ENCODE results near the gene FMNL2.

The FMNL2 gene

DNA sequence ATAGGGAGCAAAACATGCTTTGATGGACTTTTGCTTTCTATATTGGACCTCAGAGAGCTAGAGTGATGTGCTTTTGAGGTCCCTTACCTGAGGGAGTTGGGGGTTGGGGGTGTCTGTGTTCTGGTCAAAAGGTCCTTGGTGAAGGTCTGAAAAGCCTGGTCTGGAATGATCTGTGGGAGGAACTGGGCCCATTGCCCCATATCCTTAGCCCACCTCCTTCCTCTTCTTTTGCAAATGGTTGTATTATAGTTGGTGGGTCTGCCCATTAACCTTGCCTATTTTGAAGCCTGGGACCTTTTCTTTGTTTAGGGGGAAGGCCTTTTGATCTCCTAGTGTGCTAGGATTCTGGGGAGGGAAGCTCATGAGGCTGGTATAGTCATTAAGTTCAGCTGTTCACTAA, 88.7 kb downstream of the FMNL2 start:
- in situ Hi-C loops (cut with HindIII; ENCODE audit: low sequenced_read_pairs): no loop called here
- DNase-seq (ENCODE audit: low read depth, low spot score): no peak
- no peak overlapping the region for H3K4me3 ChIP-seq (ENCODE audit: low read depth, low read length)
- TF ChIP-seq, protein P1, sequence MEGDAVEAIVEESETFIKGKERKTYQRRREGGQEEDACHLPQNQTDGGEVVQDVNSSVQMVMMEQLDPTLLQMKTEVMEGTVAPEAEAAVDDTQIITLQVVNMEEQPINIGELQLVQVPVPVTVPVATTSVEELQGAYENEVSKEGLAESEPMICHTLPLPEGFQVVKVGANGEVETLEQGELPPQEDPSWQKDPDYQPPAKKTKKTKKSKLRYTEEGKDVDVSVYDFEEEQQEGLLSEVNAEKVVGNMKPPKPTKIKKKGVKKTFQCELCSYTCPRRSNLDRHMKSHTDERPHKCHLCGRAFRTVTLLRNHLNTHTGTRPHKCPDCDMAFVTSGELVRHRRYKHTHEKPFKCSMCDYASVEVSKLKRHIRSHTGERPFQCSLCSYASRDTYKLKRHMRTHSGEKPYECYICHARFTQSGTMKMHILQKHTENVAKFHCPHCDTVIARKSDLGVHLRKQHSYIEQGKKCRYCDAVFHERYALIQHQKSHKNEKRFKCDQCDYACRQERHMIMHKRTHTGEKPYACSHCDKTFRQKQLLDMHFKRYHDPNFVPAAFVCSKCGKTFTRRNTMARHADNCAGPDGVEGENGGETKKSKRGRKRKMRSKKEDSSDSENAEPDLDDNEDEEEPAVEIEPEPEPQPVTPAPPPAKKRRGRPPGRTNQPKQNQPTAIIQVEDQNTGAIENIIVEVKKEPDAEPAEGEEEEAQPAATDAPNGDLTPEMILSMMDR (IDR thresholded peaks at IDR 0.05; ENCODE audit: low read depth, low read length): no peak

DNA sequence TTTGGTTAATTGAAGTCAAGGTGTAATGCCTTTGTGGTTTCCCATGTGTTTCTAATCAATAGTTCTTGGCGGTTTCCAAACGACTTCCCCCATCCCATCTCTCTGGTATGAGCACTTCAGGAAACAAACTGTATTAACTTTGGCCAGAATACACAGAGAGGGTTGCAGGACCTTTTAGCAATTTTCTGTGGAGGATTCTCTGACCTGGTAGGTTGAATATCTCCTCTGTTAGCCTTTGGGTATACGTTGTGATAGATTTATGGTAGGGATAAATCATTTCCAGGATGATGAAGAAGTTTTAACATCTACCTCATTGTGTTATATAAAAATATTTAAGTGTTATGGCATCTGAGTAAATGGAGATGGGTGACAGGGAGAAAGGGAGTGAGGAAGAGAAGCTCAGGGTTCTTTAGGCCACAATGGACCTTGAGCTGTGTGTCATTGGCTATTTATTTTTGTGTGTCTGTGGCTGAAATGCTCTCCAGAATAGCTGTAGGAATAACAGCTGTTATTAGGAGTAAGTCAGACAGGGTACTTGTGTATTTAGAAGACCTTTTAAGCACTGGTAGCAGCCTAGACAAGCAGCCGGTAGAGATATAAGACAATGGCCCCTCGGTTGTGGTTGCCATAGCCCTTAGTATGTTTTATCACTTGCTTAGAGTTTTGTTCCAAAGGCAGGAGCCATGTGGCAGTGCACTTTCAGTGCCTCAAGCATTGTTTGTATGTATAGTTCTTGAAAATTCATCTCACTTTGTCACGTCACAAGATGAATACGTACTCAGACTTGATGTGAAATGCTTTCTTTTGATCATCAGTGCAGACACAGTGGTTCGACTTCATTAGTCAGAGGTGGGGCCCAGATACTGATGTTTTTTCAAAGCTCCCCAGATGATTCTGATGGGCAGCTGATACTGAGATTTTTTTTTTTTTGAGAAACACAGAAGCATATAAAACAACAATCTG, 91.1 kb downstream of the FMNL2 start:
- H3K4me3 ChIP-seq (ENCODE audit: low read depth, low read length): no peak overlapping the region
- in situ Hi-C loops (cut with HindIII; ENCODE audit: low sequenced_read_pairs): no loop called here
- peak; percentile 57 for DNase-seq (ENCODE audit: low read depth, low spot score)
- TF ChIP-seq, protein P1 (IDR thresholded peaks at IDR 0.05; ENCODE audit: low read depth, low read length): no peak

DNA sequence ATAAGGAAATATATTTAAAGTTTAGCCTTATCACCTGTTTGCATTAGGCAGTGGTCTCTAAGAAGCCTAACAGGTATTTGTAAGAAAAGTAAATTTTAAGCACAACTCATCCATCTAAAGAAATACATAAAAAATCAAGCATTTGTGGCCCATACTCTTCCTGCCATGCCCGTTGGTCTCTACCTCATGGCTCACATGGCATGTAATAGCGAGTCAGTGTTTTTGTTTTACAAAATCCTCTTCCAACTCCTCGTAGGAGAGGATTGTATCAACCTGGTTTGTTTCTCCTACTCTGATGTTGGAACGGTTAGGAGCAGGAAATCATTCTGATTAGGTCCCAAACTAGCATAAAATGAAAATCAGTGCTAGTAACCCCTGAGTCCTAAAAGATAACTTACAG, 91.8 kb downstream of the FMNL2 start:
- no peak for DNase-seq (ENCODE audit: low read depth, low spot score)
- in situ Hi-C loops (cut with HindIII; ENCODE audit: low sequenced_read_pairs): no loop called here
- H3K4me3 ChIP-seq (ENCODE audit: low read depth, low read length): no peak overlapping the region
- TF ChIP-seq, protein P1 (IDR thresholded peaks at IDR 0.05; ENCODE audit: low read depth, low read length): no peak

DNA sequence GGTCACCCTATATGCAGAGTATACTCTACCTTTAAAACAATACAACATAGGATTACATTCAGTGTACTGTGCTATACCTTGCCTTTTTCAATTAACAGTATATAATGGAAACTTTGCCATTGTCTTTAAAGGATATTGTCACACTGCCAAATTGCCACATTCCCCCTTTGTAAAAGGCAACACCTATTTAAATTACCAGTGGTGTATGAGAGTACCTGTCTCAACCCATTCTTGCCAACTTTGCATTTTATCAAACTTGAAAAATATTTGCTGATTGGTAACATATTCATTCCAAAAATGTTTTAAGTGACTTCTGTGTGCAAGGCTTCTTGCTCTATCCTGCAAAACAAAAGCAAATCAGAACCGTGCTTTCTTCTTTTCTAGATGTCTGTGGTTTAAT, 92.9 kb downstream of the FMNL2 start:
- no peak for DNase-seq (ENCODE audit: low read depth, low spot score)
- no peak overlapping the region for H3K4me3 ChIP-seq (ENCODE audit: low read depth, low read length)
- TF ChIP-seq, protein P1 (IDR thresholded peaks at IDR 0.05; ENCODE audit: low read depth, low read length): no peak
- in situ Hi-C loops (cut with HindIII; ENCODE audit: low sequenced_read_pairs): no loop called here

DNA sequence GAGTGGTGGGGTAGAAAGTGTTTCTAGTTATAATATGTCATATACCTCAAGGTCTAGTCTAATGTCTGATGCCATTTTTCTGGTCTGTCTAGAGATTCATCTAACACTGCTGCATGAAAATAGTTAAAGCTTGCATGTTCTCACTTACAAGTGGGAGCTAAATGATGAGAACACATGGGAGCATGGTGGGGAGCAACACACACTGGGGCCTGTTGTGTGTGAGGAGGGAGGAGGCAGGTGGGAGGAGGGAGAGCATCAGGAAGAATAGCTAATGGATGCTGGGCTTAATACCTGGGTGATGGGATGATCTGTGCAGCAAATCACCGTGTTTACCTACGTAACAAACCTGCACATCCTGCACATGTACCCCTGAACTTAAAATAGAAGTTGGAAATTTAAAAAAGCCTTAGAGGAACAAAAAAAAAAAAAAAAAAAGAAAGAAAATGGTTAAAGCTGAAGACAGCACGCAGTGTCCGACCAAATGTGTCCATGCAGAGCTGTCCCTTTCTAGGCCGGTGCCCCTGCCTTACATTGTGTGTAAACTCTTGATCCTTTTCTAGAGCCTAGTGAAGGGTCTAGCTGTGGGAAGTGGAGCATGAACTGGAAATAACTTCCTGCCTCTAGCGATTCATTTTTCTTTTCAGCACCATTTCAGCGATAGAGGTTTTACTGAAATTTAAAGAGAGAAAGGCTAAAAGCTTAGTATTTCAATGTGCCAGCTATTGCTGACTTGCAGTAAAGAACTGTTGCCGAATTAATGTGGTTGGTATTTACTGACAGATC, 94.0 kb downstream of the FMNL2 start:
- in situ Hi-C loops (cut with HindIII; ENCODE audit: low sequenced_read_pairs): no loop called here

DNA sequence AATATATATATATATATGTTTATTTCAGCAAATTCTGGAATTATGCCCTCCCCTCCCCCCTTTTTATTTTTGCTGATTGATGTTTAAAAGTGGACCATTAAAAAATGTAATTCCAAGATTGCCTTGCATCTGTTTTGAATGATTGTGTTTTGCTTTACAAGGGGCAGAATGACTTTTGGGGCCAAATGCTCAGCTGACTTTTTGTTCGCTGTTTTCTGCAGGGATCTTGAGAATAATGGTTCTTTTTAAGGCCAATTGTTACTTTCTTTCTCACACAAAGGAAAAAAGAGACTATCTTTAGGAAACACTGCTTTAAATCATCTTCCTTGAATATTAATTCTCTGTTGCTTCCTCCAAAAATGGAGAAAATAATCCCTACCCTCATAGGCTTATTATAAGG, 95.9 kb downstream of the FMNL2 start:
- DNase-seq (ENCODE audit: low read depth, low spot score): no peak
- TF ChIP-seq, protein P1 (IDR thresholded peaks at IDR 0.05; ENCODE audit: low read depth, low read length): no peak
- in situ Hi-C loops (cut with HindIII; ENCODE audit: low sequenced_read_pairs): no loop called here
- no peak overlapping the region for H3K4me3 ChIP-seq (ENCODE audit: low read depth, low read length)

More for the DNA sequence above, 94.0 kb downstream of the FMNL2 start:
- no peak overlapping the region for H3K4me3 ChIP-seq (ENCODE audit: low read depth, low read length)
- TF ChIP-seq, protein P1 (IDR thresholded peaks at IDR 0.05; ENCODE audit: low read depth, low read length): no peak
- DNase-seq (ENCODE audit: low read depth, low spot score): no peak

Data from astrocyte of the spinal cord (primary cell).